PFSK-1 (cell line): ENCODE results near the gene CCRL2.

Experiments used
- FOXP2 ChIP-seq: optimal IDR thresholded peaks from 2 replicates; pipeline ENCODE3; 2011; ENCODE audit warnings: borderline replicate concordance, control low read depth, inconsistent platforms; ENCODE audit not compliant: insufficient read depth; ENCODE audit errors: extremely low read length, extremely low read depth
- POLR2AphosphoS5 ChIP-seq: IDR thresholded peaks from 2 replicates; pipeline ENCODE4 v1.6.1; 2012; ENCODE audit warnings: low read depth, mild to moderate bottlenecking, control low read depth, low read length, moderate library complexity
- SIN3A ChIP-seq: IDR thresholded peaks from 2 replicates; pipeline ENCODE4 v1.6.1; 2012; ENCODE audit warnings: mild to moderate bottlenecking, low read length, moderate library complexity, borderline replicate concordance; ENCODE audit not compliant: insufficient read depth
- TAF1 ChIP-seq: IDR thresholded peaks from 2 replicates; pipeline ENCODE4 v1.6.1; 2012; ENCODE audit warnings: low read length, control low read depth, borderline replicate concordance; ENCODE audit not compliant: insufficient read depth
- TF ChIP-seq, protein P1 (sequence below), 2 experiments: IDR thresholded peaks; 2 replicates each; pipeline versions ENCODE4 v1.6.1 to v1.8.0; 2011 to 2012; ENCODE audit warnings: low read depth in 2 of 2, low read length in 2 of 2, control low read depth in 1 of 2, inconsistent platforms in 1 of 2, mild to moderate bottlenecking in 1 of 2, moderate library complexity in 1 of 2; ENCODE audit not compliant: insufficient read depth in 1 of 2

GRCh38 chr3:46435081-46435726, 28.1 kb downstream of the CCRL2 start:
- TF ChIP-seq, protein P1, sequence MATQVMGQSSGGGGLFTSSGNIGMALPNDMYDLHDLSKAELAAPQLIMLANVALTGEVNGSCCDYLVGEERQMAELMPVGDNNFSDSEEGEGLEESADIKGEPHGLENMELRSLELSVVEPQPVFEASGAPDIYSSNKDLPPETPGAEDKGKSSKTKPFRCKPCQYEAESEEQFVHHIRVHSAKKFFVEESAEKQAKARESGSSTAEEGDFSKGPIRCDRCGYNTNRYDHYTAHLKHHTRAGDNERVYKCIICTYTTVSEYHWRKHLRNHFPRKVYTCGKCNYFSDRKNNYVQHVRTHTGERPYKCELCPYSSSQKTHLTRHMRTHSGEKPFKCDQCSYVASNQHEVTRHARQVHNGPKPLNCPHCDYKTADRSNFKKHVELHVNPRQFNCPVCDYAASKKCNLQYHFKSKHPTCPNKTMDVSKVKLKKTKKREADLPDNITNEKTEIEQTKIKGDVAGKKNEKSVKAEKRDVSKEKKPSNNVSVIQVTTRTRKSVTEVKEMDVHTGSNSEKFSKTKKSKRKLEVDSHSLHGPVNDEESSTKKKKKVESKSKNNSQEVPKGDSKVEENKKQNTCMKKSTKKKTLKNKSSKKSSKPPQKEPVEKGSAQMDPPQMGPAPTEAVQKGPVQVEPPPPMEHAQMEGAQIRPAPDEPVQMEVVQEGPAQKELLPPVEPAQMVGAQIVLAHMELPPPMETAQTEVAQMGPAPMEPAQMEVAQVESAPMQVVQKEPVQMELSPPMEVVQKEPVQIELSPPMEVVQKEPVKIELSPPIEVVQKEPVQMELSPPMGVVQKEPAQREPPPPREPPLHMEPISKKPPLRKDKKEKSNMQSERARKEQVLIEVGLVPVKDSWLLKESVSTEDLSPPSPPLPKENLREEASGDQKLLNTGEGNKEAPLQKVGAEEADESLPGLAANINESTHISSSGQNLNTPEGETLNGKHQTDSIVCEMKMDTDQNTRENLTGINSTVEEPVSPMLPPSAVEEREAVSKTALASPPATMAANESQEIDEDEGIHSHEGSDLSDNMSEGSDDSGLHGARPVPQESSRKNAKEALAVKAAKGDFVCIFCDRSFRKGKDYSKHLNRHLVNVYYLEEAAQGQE (IDR thresholded peaks at IDR 0.05; ENCODE audit: insufficient read depth in 1 of 2, low read depth in 2 of 2, low read length in 2 of 2): no peak
- TF ChIP-seq TAF1: no peak
- TF ChIP-seq FOXP2: no peak
- no peak for TF ChIP-seq SIN3A
- no peak for TF ChIP-seq POLR2AphosphoS5
